ENCODE results near the gene SELPLG. TPM values are rescaled to one million over a fixed set of nuclear protein-coding genes. Genes with fewer than 3 reads are reported as not detected.
A peak's percentile ranks its signal among the peaks of the same experiment; 100 is the strongest.

Gene SELPLG, protein sequence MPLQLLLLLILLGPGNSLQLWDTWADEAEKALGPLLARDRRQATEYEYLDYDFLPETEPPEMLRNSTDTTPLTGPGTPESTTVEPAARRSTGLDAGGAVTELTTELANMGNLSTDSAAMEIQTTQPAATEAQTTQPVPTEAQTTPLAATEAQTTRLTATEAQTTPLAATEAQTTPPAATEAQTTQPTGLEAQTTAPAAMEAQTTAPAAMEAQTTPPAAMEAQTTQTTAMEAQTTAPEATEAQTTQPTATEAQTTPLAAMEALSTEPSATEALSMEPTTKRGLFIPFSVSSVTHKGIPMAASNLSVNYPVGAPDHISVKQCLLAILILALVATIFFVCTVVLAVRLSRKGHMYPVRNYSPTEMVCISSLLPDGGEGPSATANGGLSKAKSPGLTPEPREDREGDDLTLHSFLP
- total RNA-seq (2012; rRNA removed) (2.8 and 3.2 TPM in 2 replicates), polyA plus RNA-seq (2012; rRNA removed) (10.8 and 13.9 TPM in 2 replicates), Bru-seq, nascent RNA (percentile 56 among the genes with signal in this experiment), BruChase-seq, experiment 1, labeled RNA remaining after a 6-hour chase (percentile 87 among the genes with signal in this experiment), BruChase-seq, experiment 2, labeled RNA remaining after a 2-hour chase (percentile 87 among the genes with signal in this experiment)
- polyA plus RNA-seq (2012; cell fraction: cytosol; rRNA removed) = 7.9 and 13.9 TPM in 2 replicates
- 29.8 and 69.7 TPM in 2 replicates for polyA plus RNA-seq (2012; cell fraction: nucleus; rRNA removed; ENCODE audit: low replicate concordance)
- long read RNA-seq, partial matches to known transcripts = 0 of 6 reads
- long read RNA-seq, other reads (novel, unspliced or antisense) = 6 of 6 reads

DNA sequence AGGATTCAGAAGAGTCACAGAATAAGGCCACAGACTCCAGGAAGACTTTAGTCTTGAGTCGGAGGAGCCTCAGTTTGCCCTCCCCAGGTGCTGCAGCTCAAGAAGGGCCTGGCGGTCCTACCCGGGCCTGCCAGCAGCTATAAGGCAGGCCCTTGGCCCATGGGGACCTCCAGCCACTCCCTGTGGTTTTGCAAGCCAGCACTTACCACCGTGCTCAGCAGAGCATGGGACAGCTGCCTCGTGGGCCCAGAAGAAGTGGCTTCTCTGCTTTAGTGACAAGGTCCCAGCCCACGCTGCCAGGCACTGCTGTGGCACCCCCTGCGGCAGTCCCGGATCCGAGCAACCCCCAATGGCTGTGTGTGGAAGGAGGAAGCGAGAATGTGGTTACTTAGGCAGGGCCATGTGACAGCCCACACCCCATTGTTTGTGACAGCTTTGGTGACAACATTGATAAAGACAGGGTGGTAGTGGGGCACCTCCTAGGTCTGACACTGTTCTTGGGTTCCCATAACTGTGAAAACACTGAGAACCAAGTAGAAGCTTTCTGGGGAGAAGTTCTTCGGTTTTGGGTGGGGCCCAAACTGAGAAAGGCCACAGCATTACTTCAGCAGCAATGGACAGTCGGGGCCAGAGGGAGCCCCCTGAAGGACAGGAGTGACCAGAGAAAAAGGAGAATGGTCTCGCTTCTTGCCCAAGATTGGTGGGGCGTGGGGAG, at the start of gene SELPLG:
Gene SELPLG, minus strand, starts transcription at position 361 of the 715 bp plus-strand sequence. CDS start 9,587 bp downstream, outside the sequence.
- Histone ChIP-seq H4K8ac (ENCODE audit: low read depth in 2 of 2, low read length in 2 of 2) (no peak within 1 kb of the TSS; a peak in 1 of 4 replicates), H3K9me3 (ENCODE audit: control insufficient read depth, insufficient read depth, low read length) (no peaks in the 10 kb centered on the region), H3K4ac (ENCODE audit: low read depth, low read length) (no peak within 1 kb of the TSS), H3K9ac (ENCODE audit: low read depth, low read length) (no peak within 1 kb of the TSS), H2AK9ac (replicated peaks; ENCODE audit: low read depth, low read length, poor library complexity) (peak within 1 kb of the TSS; percentile 9), H2BK20ac (ENCODE audit: low read depth, low read length) (no peak within 1 kb of the TSS), H3K4me2 (ENCODE audit: low read depth, low read length) (no peak within 1 kb of the TSS), H3K27me3 (ENCODE audit: control insufficient read depth, insufficient read depth, low read length) (no peaks in the 10 kb centered on the region), H2BK15ac (ENCODE audit: low read depth, low read length) (no peak within 1 kb of the TSS), H2BK120ac (ENCODE audit: low read depth, low read length) (no peak within 1 kb of the TSS), H3K4me1 (ENCODE audit: control insufficient read depth, insufficient read depth, low read length) (peaks cover 31% of the 10 kb centered on the region), H4K91ac (ENCODE audit: insufficient read depth, low read depth, low read length) (no peak within 1 kb of the TSS), H3K36me3 (ENCODE audit: control insufficient read depth, insufficient read depth, low read length) (no peaks in the 10 kb centered on the region), H3K18ac (ENCODE audit: low read depth, low read length) (no peak within 1 kb of the TSS), H3K27ac (ENCODE audit: insufficient read depth, low read length) (no peak within 1 kb of the TSS), H3K56ac (ENCODE audit: extremely low read depth, insufficient read depth, low read length) (no peak within 1 kb of the TSS), H3K79me1 (ENCODE audit: low read depth in 1 of 2, low read length in 2 of 2) (peaks cover 0 to 24% of the 10 kb centered on the region in 2 experiments; a peak in 2 of 4 replicates), H2BK5ac (ENCODE audit: low read depth, low read length, poor library complexity, severe bottlenecking) (no peak within 1 kb of the TSS), H4K20me1 (ENCODE audit: insufficient read depth, low read length) (peaks cover 15% of the 10 kb centered on the region), H3K14ac (replicated peaks; ENCODE audit: low read depth, low read length) (no peak within 1 kb of the TSS), H3K4me3 (ENCODE audit: insufficient read depth, low read depth, low read length) (no peak within 1 kb of the TSS), H3K9me1 (ENCODE audit: insufficient read depth, low read length) (peaks cover 19% of the 10 kb centered on the region), H2AFZ (replicated peaks; ENCODE audit: low read length, poor library complexity) (no peak within 1 kb of the TSS), H4K5ac (ENCODE audit: low read depth, low read length) (no peak within 1 kb of the TSS), H2AK5ac (ENCODE audit: low read depth, low read length) (peak within 1 kb of the TSS; percentile 27; the same call in 1 of the 2 replicates), H3K23ac (ENCODE audit: low read depth, low read length) (no peak within 1 kb of the TSS)
- ChIA-PET POLR2A (ENCODE audit: unreplicated experiment) (no interaction called here), CTCF (no interaction called here)
- ATAC-seq (ENCODE audit: low read depth) = no peak
- in situ Hi-C loops (cut with MboI; ENCODE audit: low sequenced_read_pairs) (loop anchor here (25.0 kb wide), 1 partner anchor 454 kb away; the partner anchor contains the start of genes ALKBH2 and UNG), intact Hi-C loops (cut with micrococcal nuclease) (no loop called here), dilution Hi-C loops (cut with HindIII; ENCODE audit: low sequenced_read_pairs, unreplicated experiment) (no loop called here)
- no TSS peak for BruUV-seq (replicated peaks)
- 74% methylated on average over 7 of the region's 14 CpGs; no CpG with 5 or more reads in 1 of the 2 experiments for WGBS, 2 experiments (ENCODE audit: extremely low coverage in 2 of 2, insufficient read length in 1 of 2)
- no peak for DNase-seq
- TF ChIP-seq RFX5 (IDR thresholded peaks at IDR 0.05; ENCODE audit: low read depth, low read length) = no peak
- TF ChIP-seq FOS (IDR thresholded peaks at IDR 0.05; ENCODE audit: low read depth, low read length) = no peak
- no peak for TF ChIP-seq BHLHE40 (IDR thresholded peaks at IDR 0.05; ENCODE audit: low read depth, low read length)
- TF ChIP-seq, protein P1, sequence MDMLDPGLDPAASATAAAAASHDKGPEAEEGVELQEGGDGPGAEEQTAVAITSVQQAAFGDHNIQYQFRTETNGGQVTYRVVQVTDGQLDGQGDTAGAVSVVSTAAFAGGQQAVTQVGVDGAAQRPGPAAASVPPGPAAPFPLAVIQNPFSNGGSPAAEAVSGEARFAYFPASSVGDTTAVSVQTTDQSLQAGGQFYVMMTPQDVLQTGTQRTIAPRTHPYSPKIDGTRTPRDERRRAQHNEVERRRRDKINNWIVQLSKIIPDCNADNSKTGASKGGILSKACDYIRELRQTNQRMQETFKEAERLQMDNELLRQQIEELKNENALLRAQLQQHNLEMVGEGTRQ (IDR thresholded peaks at IDR 0.05; ENCODE audit: low read depth, low read length) = no peak
- no peak for TF ChIP-seq POLR2A (IDR thresholded peaks at IDR 0.05; ENCODE audit: low read depth, low read length)
- TF ChIP-seq RCOR1 (IDR thresholded peaks at IDR 0.05; ENCODE audit: insufficient replicate concordance, low read length) = no peak
- TF ChIP-seq CTCF (conservative IDR thresholded peaks at IDR 0.05; ENCODE audit: low read depth, low read length) = no peak
- no peak for TF ChIP-seq CHD1 (IDR thresholded peaks at IDR 0.05; ENCODE audit: low read depth, low read length)
- TF ChIP-seq CEBPB (IDR thresholded peaks at IDR 0.05; ENCODE audit: low read depth, low read length) = no peak
- TF ChIP-seq ELK1 (IDR thresholded peaks at IDR 0.05; ENCODE audit: borderline replicate concordance, low read depth, low read length) = no peak
- no peak for TF ChIP-seq MAFK (IDR thresholded peaks at IDR 0.05; ENCODE audit: low read depth, low read length)

All from IMR-90 (cell line).